Mesothelial cell of epicardium (in vitro differentiated cells): ENCODE data around the gene ACSS2. TPM values are rescaled to one million over a fixed set of nuclear protein-coding genes. Genes with fewer than 3 reads are reported as not detected.

Experiments
- DNase-seq, 2 experiments: peaks; one replicate each; pipeline ENCODE4 v3.0.0; 2021; ENCODE audit warnings: low spot score in 2 of 2; ENCODE audit not compliant: unreplicated experiment in 2 of 2
- H3K27ac Mint-ChIP-seq: 2 replicates; pipeline ENCODE4 v1.8.0; 2021; ENCODE audit warnings: mixed read lengths
- H3K27me3 Mint-ChIP-seq: 2 replicates; pipeline ENCODE4 v1.8.0; 2021; ENCODE audit warnings: low read depth, mixed read lengths
- H3K36me3 Mint-ChIP-seq: 2 replicates; pipeline ENCODE4 v1.8.0; 2021; ENCODE audit warnings: mixed read lengths
- H3K4me1 Mint-ChIP-seq: 2 replicates; pipeline ENCODE4 v1.8.0; 2021; ENCODE audit warnings: mixed read lengths
- H3K4me3 Mint-ChIP-seq: 2 replicates; pipeline ENCODE4 v1.8.0; 2021; ENCODE audit warnings: mild to moderate bottlenecking, moderate library complexity, mixed read lengths
- H3K9me3 Mint-ChIP-seq: 2 replicates; pipeline ENCODE4 v1.8.0; 2021; ENCODE audit warnings: mixed read lengths
- CTCF ChIP-seq: fragments of 200-600 bp; sonication (generic); IDR thresholded peaks from one replicate; pipeline ENCODE4 v1.5.0; 2021; ENCODE audit warnings: antibody characterized with exemption; ENCODE audit not compliant: unreplicated experiment
- total RNA-seq: library from RNA; stranded (reverse); gene quantifications from 3 replicates; pipeline ENCODE4 v1.2.1, GENCODE V29; 2021

Gene ACSS2
- total RNA-seq, 1 donor from 2014 or later: 32.2 TPM

DNA sequence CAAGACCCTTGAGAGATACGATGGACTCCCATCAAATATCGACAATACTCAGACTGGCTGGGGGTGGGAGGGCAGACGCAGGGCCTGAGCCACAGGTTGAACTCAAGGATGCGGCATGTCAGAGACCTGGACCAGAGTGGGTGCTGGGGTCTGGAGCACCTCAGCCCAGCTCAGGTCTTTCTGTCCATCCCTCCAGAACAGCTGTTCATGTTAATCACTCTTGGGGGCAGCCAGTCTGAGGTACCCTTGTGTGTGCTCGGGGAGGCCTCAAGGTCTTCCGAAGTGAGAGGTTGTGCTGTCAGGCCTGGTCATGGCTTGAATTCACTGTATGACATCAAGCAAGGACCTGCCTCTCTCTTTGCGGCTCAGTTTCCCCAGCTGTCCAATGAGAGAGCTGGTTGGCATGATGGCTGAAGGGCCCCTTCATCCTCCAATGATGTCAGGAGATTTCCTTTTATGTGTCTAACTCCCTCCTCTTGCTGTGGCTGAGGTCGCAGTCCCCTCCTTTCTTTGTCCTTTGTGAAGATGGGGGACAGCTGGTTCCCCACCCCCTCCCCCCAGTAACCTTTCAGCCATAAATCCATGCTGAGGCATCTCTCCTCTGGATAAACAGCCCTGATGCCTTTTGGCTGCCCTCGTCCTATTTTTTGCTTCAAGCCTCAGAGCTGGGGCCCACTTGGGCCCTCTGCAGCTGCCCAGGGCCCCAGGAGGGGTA, 94.6 kb downstream of the ACSS2 start:
- H3K4me1 Mint-ChIP-seq: peaks cover 29% of the 10 kb centered on the region
- H3K36me3 Mint-ChIP-seq: no peaks in the 10 kb centered on the region
- no peak for TF ChIP-seq CTCF
- H3K27ac Mint-ChIP-seq: no peak overlapping the region
- no peak overlapping the region for H3K4me3 Mint-ChIP-seq
- no peak for DNase-seq
- no peaks in the 10 kb centered on the region for H3K9me3 Mint-ChIP-seq
- no peaks in the 10 kb centered on the region for H3K27me3 Mint-ChIP-seq

DNA sequence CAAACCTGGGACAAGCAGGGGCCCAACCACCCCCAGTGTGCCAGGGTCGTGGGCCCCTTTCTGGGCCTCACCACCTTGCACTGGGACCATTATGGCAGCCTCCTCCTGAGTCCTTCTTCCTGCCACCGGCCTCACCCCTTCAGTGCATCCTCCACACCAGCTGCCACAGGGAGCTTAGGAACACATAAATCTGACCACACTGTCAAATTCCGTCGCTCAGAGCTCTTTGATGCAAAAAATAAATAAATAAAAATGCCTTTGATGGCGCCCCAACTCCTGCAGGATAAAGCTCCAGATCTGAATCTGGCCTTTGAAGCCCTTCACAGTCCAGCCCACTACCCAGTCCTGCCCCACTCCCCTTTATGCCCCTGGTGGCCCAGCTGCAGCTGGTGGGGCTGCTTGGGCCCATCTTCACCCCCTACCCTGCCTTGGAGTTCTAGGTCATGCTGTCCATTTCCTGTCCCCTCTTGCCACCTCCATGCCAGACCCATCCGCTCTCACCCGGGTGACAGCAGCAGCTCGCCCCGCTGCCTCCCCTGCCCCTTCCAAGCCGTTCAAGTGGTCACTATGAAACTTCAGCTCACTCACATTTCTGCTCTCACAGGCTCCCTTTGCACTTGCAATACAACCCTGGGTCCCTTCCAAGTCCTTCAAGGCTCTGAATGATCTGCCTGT, 95.3 kb downstream of the ACSS2 start:
- H3K27ac Mint-ChIP-seq: no peak overlapping the region
- no peaks in the 10 kb centered on the region for H3K9me3 Mint-ChIP-seq
- H3K4me3 Mint-ChIP-seq: no peak overlapping the region
- no peak for TF ChIP-seq CTCF
- H3K4me1 Mint-ChIP-seq: peaks cover 29% of the 10 kb centered on the region
- no peak for DNase-seq
- peaks cover 3% of the 10 kb centered on the region for H3K27me3 Mint-ChIP-seq
- no peaks in the 10 kb centered on the region for H3K36me3 Mint-ChIP-seq

DNA sequence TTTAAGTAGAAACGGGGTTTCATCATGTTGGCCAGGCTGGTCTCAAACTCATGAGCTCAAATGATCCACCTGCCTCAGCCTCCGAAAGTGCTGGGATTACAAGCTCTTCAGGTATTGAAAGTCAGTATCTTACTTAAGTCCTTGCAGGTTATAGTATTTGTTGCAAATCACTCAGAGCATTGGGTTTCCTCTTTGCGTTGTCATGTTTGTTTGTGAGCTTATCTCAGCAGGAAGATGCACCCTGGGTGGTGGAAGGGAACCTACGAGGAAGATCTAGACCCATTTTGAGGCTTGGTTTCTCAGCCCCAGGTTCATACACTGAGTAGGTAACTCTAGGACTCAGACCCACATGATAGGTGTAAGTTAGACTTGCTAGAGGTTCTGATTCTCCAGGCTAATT, 97.8 kb downstream of the ACSS2 start:
- no peak for DNase-seq
- Mint-ChIP-seq H3K9me3 (no peaks in the 10 kb centered on the region), H3K4me3 (no peak overlapping the region), H3K36me3 (no peaks in the 10 kb centered on the region), H3K27ac (no peak overlapping the region), H3K27me3 (peaks cover 3% of the 10 kb centered on the region), H3K4me1 (peaks cover 23% of the 10 kb centered on the region)
- TF ChIP-seq CTCF: no peak

- H3K27ac Mint-ChIP-seq: no peak overlapping the region
- peaks cover 17% of the 10 kb centered on the region for H3K4me1 Mint-ChIP-seq
- no peak overlapping the region for H3K4me3 Mint-ChIP-seq
- peaks cover 3% of the 10 kb centered on the region for H3K27me3 Mint-ChIP-seq
- no peaks in the 10 kb centered on the region for H3K9me3 Mint-ChIP-seq
- DNase-seq: no peak
- H3K36me3 Mint-ChIP-seq: no peaks in the 10 kb centered on the region
- no peak for TF ChIP-seq CTCF
Measured at GRCh38 chr20:34976286-34976685, 99.9 kb downstream of the ACSS2 start.

Other genes starting within 250 kb of the ACSS2 start
- gene PIGU, start 199.5 kb upstream of the ACSS2 start, total RNA-seq: 31.7 to 34.1 TPM (median 32.6 TPM) in 3 replicates
- 11.8 to 13.1 TPM (median 12.0 TPM) in 3 replicates for gene TP53INP2, start 172.3 kb upstream of the ACSS2 start, total RNA-seq
- 42.5 to 46.7 TPM (median 42.6 TPM) in 3 replicates for gene NCOA6, start 51.0 kb upstream of the ACSS2 start, total RNA-seq
- 33.7 to 38.4 TPM (median 35.9 TPM) in 3 replicates for gene GGT7, start 3.8 kb upstream of the ACSS2 start, total RNA-seq
- 51.1 to 54.8 TPM (median 51.9 TPM) in 3 replicates for gene GSS, start 79.2 kb downstream of the ACSS2 start, total RNA-seq
- 0.73 to 1.8 TPM (median 1.3 TPM) in 3 replicates for gene MYH7B, start 79.3 kb downstream of the ACSS2 start, total RNA-seq
- gene TRPC4AP, start 216.2 kb downstream of the ACSS2 start, total RNA-seq: 93.8 to 96.2 TPM (median 95.6 TPM) in 3 replicates